ENCODE results near the gene THSD7B.
A peak's percentile ranks its signal among the peaks of the same experiment; 100 is the strongest.
"Not testable (repeated sequence)": the region's sequence is repeated elsewhere in the genome, so short reads cannot be mapped to it uniquely, and the experiment has no call there.

The THSD7B gene

DNA sequence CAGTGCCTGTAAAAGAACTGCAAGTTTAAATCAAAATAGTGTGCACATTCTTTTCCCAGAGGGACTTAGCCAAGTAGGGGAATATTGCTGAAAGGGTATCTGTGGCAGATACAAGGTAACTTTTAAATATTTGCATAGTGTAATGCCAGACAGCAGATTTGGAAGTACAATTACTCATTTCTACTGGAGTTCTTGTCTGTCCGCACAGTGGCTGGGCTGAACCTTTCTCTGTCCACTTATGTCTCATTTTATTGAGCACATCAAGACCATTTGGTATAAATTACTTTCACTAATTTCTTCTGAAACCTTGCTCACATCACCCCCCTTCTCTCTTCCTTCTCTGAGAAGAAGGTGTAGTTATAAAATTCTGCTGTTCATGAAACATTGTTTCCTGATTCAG, 271.3 kb downstream of the THSD7B start:
- DNase-seq (ENCODE audit: low spot score): no peak

DNA sequence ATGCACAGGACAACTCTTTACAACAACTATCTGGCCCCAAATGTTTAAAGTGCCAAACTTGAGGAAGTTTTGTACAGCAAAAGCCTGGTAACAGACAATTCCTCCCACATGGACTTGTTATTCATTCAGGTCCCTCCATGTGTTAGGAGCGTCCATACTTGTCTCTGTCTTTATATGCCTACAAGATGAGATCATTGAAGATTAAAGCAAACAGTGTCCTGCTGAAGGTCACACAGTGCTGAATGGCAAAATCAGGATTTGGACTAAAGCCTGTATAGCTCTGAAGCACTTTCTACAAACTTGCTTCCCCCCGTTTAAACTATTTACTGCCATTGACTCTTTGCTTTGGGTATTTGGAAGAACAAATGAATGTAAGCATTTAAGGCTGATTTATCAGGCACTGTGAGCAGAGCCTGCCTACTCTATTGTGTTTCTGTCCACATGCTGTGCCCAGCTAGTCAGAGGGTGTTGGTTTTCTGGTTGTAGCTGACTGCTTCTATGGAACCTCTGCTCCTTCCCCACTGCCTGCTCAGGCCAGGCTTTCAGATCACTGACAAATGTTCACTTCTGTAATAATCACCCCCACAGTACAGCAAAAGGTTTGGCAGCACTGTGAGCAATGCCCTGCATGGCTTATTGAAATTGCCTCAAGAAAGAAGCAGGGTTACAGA, 274.3 kb downstream of the THSD7B start:
- DNase-seq (ENCODE audit: low spot score): no peak

DNA sequence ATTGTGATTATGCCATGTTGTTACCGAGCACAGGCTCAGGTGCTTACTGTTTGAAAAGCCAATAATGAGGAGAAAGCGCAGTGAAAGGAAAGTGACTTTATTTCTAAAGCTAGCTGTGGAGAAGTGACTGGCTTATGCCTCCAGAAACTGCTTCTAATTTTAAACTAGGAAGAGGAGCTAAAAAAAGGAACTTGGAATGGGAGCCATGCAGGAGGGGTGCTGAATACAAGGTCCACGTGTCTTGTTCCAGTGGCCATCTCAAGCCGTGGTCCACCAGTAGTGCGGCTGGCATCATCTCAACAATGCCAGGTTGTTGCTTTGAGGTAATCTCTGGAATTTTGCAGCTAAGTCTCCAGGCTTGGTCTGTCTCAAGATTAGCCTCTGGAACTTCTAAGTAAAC, 282.0 kb downstream of the THSD7B start:
- DNase-seq (ENCODE audit: low spot score): no peak

DNA sequence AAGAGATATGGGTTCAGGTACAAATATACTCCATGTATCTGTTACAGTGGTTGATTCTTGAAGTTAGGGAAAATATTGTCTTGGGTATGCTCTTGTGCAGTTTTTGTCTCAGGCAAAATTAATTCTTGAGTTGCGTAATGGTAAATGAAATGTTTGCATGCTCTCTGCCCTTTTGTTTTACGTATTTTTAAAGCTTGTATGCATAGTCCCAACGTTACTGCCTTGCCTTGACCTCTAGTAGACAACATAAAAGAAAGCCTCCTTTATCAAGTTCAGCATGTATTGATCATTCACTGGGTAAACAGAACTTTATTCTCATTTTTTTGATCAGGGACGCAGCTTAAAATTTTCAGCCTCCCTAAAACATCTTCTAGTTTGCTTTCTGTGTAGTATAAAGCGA, 283.1 kb downstream of the THSD7B start:
- DNase-seq (ENCODE audit: low spot score): no peak

DNA sequence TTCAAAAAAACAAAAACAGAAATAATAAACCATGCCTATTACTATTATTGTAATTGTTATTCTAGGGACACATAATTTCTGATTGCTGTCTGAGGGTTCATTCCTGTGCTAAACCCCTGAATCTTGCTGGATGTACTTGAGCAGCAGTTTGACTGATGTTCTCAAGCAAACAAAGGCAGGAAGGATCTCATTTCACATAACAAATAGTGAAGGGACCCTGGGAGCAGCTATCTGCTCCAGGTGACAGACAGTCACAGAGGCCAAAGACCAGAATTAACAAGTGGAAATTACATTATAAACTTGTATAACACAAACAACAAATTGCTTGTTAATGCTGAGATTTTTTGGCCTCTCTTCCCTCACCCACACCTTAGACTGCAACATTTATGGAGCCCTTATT, 284.2 kb downstream of the THSD7B start:
- no peak for DNase-seq (ENCODE audit: low spot score)

DNA sequence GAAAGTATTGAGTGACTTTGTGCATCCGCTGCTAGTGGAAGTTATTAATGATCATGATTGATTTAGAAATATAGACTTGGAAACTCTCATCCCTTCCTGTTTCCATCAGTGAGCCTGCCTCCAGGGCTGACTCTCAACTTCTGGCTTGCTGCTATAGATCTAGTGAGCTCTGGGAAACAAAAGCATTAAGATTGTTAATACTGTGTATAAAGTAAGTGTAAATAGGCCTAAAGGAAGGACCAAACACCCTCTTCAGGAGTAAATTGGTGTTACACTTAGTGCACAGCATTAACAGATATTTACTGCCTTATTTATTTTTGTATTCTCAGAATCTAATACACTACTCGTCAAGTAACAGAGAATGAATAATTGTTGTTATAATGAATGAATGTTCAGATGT, 285.6 kb downstream of the THSD7B start:
- peak; percentile 13 for DNase-seq (ENCODE audit: low spot score)

DNA sequence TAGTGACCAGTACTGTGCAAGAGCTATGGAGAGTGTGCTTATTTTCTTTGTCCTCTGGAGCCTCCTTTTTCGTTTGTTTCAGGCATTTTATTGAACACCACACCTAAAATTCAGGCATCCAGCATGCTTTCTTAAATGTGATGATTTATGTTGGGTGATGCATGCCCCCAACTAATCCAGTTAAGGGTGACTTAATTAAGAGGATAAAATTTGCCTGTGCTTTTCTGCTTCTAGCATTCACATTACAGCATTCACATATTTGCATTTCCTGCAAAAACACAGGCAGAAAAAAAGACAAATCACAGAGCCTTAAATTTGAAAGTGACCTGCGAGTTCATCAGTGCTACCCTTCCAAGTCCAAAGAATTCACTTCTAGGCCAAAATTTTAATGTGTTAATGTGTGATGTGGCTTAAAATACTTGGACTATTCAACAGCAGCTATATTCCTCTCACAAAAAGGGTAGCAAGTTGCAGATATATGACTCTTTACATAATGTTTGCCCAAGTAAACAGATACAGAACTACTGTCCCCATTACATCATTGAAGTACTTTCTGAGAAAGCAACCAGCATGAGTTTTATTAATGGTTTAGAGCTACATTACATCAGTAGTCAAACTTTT, 286.5 kb downstream of the THSD7B start:
- DNase-seq (ENCODE audit: low spot score): no peak

DNA sequence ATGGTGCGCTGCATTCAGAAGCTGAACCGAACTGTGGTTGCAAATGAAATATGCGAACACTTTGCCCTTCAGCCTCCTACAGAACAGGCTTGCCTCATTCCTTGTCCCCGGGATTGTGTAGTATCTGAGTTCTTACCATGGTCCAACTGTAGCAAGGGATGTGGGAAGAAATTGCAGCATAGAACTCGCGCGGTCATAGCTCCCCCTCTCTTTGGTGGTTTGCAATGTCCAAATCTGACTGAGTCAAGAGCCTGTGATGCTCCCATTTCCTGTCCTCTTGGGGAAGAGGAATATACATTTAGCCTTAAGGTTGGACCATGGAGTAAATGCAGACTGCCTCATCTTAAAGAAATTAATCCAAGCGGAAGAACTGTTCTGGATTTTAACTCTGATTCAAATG, 291.4 kb downstream of the THSD7B start:
- DNase-seq (ENCODE audit: low spot score): no peak

DNA sequence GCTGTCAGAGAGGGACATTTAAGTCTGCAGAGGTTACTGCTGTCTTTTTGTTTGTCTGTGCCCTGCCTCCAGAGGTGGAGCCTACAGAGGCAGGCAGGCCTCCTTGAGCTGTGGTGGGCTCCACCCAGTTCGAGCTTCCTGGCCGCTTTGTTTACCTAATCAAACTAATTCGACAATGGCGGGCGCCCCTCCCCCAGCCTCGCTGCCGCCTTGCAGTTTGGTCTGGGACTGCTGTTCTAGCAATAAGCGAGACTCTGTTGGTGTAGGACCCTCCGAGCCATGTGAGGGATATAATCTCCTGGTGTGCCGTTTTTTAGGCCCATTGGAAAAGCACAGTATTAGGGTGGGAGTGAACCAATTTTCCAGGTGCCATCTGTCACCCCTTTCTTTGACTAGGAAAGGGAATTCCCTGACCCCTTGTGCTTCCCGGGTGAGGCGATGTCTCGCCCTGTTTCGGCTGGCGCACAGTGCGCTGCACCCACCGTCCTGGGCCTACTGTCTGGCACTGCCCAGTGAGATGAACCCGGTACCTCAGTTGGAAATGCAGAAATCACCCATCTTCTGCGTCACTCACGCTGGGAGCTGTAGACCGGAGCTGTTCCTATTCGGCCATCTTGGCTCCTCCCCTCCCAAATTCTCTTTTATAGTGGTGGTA, 310.9 kb downstream of the THSD7B start:
- DNase-seq (ENCODE audit: low spot score): not testable (repeated sequence)

DNA sequence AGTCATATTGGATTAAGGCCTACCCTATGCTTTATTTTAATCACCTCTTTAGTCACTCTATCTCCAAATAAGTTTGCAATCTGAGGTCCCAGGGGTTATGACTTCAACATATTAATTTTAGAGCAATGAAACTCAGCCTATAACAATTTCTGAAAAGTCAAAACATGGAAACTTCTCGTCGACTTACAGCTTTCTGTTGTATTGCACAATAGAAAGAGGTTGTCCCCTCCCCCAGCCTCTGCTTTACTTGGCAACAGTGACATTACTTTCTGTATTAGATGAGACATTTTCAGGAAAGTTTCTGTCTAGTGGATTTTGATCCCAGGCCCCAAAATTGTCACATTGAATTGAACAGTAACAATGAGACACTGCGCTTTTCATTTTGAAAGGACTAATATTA, 326.4 kb downstream of the THSD7B start:
- no peak for DNase-seq (ENCODE audit: low spot score)

DNA sequence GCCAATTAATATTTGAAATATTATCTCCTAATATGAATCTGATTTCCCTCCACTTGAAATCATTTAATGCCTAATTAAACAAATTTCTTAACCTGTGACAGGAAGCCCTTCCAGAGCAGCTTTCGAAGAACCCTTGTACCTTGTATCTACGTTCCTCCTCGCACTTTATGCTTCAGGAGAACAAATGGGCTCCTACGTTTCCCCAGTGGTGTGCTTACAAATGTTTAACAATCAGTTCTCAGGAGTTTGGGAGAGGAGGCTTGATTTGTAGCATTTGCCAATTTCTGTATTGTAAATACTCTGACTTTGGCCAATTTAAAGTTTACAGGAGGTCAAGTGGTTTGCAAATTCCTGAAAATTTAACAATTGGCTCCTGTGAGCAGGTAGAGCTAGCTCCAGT, 327.8 kb downstream of the THSD7B start:
- no peak for DNase-seq (ENCODE audit: low spot score)

DNA sequence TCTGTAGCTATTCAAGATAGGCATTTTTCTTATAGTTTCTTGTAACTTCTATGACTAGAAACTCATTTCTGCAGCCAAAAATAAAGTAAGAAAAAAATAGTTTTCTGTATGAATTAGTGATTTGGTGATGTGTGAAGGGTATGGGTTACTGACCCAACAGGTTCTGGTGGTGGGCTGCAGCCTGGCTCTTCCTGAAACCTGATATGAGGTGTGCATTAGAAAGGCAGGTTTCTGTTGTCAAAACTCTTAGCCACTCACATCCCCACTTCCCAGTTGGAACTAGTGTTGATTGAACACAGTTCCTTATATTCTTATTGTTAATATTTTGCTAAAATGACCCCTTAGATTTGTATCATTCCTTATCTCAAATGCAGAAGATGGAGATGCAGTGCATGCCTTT, 330.8 kb downstream of the THSD7B start:
- no peak for DNase-seq (ENCODE audit: low spot score)

DNA sequence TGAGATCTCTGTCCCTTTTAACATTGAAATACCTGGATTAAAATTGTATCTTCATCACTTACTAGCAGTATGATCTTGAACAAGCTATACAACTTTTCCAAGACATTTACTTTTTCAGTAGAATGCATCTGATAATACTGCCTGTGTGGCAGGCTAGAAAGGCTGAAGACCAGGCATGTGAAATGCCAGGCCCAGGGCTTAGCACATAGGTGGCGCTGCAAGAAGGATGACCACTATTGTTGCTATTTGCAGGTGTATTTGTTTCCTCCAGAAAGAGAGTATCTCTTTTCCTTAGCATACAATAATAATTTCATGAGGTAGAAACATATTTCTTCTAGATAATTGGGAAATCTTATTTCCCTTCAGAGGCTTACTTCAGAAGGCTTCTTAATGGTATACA, 331.3 kb downstream of the THSD7B start:
- DNase-seq (ENCODE audit: low spot score): no peak

DNA sequence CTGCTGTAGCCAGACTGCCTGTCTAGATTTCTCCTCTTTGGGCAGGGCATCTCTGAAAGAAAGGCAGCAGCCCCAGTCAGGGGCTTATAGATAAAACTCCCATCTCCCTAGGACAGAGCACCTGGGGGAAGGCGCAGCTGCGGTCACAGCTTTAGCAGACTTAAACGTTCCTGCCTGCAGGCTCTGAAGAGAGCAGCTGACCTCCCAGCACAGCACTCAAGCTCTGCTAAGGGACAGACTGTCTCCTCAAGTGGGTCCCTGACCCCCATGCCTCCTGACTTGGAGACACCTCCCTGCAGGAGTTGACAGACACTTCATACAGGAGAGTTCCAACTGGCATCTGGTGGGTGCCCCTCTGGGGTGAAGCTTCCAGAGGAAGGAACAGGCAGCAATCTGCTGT, 336.5 kb downstream of the THSD7B start:
- DNase-seq (ENCODE audit: low spot score): not testable (repeated sequence)

DNA sequence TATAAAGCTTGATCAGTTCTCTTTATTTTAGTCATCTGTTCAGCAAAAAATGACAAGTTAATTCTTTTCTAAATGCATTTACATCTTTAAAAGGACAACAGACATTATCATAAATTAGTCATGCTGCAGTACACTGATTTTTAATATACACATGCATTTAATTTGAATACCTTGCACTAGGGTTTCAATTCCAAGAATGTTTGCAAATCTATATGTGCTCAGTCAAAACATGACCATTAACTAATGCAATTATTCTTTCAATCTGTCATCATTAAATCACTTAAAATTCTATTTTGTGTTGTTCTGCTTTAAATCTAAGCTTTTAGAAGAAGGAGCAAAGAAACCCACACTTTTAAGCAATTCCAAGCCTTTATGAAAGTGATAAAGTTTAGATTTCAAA, 342.6 kb downstream of the THSD7B start:
- no peak for DNase-seq (ENCODE audit: low spot score)

DNA sequence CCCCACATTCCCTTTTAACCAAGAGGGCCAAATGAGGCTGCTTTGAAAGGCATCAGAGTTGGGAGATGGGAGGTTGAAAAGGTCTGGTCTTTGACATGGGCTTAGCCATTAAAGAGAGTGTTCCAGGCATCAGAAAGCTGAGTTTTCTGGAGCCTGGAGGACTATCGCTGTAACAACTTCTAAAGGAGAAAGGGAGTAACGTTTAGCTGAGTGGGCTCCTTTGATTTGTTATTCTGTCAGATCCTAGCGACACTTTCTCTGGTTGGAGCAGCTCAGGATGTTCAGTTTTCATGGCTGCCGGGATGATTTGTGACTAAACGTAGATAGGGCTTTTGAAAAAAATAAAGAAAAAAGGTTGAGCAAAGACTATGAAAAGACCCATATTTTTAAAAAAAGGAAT, 346.6 kb downstream of the THSD7B start:
- no peak for DNase-seq (ENCODE audit: low spot score)

DNA sequence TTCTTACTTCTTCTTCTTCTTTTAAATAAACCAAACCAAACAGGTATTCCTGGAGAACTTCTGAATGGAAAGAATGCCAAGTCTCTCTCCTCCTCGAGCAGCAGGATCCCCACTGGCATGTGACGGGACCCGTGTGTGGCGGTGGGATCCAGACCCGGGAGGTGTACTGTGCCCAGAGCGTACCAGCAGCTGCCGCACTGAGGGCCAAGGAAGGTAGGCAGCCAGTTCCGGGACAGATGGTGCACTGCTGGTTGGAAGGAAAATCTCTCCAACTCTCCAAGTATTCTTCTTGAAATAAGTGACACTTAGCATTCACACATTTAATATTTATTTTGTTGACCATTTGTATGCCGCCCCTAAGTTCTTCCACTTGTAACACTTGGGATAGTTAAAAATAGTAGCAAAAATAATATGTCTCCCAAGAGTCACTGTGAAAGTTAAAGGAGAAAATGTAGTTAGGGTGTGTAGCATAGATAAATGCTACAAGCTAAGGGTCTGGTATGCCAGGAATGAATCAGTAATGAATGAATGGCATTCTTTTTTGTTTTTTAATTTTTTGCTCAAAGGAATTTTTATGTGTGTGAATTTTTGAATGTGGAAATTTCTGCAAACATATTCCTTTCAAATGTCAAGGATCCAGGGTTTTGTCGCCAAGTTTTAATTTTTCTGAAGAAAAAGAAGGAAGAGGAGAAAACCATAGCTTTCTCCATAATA, 349.9 kb downstream of the THSD7B start:
- DNase-seq (ENCODE audit: low spot score): no peak

DNA sequence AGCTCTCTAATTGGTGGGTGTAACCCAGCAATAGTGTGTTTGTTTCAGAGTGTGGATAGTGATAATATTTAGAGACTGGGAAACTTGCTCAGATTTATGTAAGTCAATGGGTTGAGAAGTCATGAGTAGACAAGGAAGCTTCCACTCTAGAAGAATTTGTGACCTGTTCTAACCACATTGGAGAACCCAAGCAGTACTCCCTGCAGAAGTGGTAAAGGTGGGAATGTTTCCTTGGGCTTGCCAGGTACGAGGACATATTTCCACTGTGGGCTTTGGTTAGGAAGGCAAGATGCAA, 350.4 kb downstream of the THSD7B start:
- no peak for DNase-seq (ENCODE audit: low spot score)

DNA sequence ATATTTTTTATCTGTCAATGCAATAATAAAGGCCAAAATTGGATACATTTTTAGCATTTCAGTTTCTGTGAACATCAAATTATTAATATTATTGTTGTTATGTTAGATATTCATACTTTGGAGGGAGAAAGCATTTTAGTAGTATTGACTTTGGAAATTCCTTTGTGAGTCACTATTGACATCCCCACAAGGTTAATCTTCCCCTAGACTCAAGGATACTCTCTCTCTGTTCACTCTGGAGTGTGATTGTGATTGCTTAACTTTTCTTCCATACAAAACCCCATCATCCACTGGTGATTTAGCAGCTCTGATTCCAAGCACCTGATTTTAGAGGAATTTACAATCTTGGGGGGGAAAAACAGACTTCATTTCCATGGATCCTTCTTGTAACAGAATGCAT, 352.0 kb downstream of the THSD7B start:
- DNase-seq (ENCODE audit: low spot score): peak; percentile 56

DNA sequence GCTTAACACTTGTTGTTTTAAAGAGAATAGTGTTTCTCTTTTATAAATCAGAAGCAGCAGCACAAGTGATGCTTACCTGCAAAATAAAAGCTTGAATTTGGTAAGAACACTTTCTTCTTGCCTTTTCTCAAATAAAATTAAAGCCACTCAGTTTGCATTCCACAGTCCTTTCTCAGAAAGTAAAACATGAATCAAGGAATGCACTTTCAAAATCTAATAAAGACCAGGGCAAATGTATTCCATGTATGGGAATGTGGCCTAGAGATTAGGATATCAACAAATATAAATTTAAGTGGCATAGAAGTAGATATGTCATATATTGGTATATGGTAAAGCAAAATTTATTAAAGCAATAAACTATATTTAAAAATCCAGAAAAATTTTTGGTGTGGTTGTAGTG, 352.8 kb downstream of the THSD7B start:
- no peak for DNase-seq (ENCODE audit: low spot score)

DNA sequence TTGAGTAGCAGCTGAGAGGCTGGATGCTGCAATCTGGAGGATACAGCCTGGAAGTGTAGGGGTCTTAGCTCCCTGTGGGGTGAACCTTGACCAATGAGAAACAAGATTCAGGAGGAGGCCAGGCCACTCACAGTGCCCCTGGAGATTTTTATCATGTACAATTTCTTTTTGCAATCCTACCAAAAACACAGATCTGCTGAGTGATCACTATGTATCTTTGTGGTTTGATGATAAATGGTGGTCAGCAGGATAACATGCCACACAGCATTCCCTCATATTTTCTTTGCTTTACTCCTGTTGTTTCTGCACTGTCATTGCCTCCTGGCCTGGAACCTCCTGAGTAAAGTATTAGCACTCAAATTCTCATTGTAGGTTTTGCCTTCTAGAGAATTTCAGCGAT, 357.9 kb downstream of the THSD7B start:
- peak; percentile 43 for DNase-seq (ENCODE audit: low spot score)

DNA sequence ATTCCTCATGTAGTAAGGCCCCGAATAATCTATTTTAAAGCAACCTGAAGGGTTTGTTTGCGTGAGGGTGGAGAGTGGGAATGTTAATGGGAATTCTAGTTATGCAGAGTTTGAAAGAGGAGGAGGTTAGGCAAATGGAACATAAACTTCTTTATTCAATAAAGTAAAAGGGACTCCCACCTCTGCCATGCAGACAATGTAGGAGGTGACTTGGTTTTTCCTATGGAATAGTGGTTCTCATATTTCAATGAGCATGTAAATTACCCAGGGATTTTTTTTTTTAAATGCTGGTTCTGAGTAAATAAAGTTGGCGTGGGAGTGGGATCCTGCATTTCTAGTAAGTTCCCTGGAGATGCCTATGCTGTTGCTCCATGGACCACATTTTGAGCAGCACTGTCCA, 367.9 kb downstream of the THSD7B start:
- DNase-seq (ENCODE audit: low spot score): no peak

DNA sequence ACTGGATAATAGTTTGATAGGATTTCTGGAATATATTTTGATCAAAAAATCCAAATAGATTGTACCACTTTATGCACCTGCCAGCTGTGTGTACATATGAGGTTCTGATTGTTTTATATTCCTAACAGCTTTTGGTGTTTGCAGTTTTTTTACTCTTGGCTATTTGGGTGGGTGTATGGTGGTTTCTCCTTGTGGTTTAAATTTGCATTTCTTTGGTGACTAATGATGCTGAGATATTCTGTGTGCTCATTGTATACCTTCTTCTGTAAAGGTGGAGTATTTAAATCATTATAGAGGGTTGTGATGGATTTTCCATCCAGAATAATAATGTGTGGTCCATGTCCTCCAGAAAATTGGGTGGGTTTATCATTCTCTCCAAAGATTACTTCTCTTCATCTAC, 372.9 kb downstream of the THSD7B start:
- no peak for DNase-seq (ENCODE audit: low spot score)

Measured in kidney tubule cell (primary cell).